Measurements from ENCODE around the gene CWC27. TPM values are rescaled to one million over a fixed set of nuclear protein-coding genes. Genes with fewer than 3 reads are reported as not detected.

The CWC27 gene
- polyA plus RNA-seq, 1 of the 3 experiments (the other 2 are of a cell fraction): 6.6 TPM

GRCh38 chr5:64749385-64749784 lies 19.3 kb upstream of the CWC27 start:
- no peak overlapping the region for H3K27ac ChIP-seq (ENCODE audit: low read depth in 2 of 2, low read length in 1 of 2)
- no peak overlapping the region for H3K9ac ChIP-seq
- no peak overlapping the region for H3K4me3 ChIP-seq (ENCODE audit: low read depth in 2 of 2, low read length in 1 of 2)
- H3K79me2 ChIP-seq (ENCODE audit: insufficient read depth): peaks cover 8% of the 10 kb centered on the region; the same call in 1 of the 2 replicates
- H3K9me2 ChIP-seq: no peaks in the 10 kb centered on the region
- H3K4me2 ChIP-seq: no peak overlapping the region
- no peak overlapping the region for H2AFZ ChIP-seq (ENCODE audit: low read depth)
- H3K36me3 ChIP-seq (replicated peaks in 1 of 2; ENCODE audit: control insufficient read depth in 1 of 2, insufficient read depth in 2 of 2, low read length in 1 of 2): peaks cover 13 to 24% of the 10 kb centered on the region in 2 experiments
- H3F3A ChIP-seq (replicated peaks; ENCODE audit: insufficient read depth): no peaks in the 10 kb centered on the region
- ChIA-PET CTCF (no interaction called here), POLR2A (no interaction called here)
- no peaks in the 10 kb centered on the region for H3K27me3 ChIP-seq (ENCODE audit: insufficient read depth)
- no peaks in the 10 kb centered on the region for H3K4me1 ChIP-seq (ENCODE audit: control insufficient read depth in 1 of 2, insufficient read depth in 2 of 2, low read depth in 1 of 2, low read length in 1 of 2)
- no peaks in the 10 kb centered on the region for H4K20me1 ChIP-seq (ENCODE audit: insufficient read depth)
- no peak for DNase-seq
- no peaks in the 10 kb centered on the region for H3K9me3 ChIP-seq
- TF ChIP-seq NFIC (IDR thresholded peaks at IDR 0.05; ENCODE audit: borderline replicate concordance) (no peak), PBX3 (IDR thresholded peaks at IDR 0.05) (no peak), JUND (IDR thresholded peaks at IDR 0.05) (no peak), CTCF (IDR thresholded peaks at IDR 0.05) (no peak), YY1 (IDR thresholded peaks at IDR 0.05; ENCODE audit: low read depth) (no peak), REST (IDR thresholded peaks at IDR 0.05; ENCODE audit: low read depth, low read length) (no peak), RFX5 (IDR thresholded peaks at IDR 0.05; ENCODE audit: low read length) (no peak), EZH2phosphoT487 (IDR thresholded peaks at IDR 0.05; ENCODE audit: borderline replicate concordance, low read depth) (no peak), RAD21 (IDR thresholded peaks at IDR 0.05; ENCODE audit: low read length) (no peak), TEAD4 (IDR thresholded peaks at IDR 0.05; ENCODE audit: borderline replicate concordance, insufficient read depth) (no peak), GABPA (IDR thresholded peaks at IDR 0.05; ENCODE audit: low read depth) (no peak), TAF1 (IDR thresholded peaks at IDR 0.05; ENCODE audit: borderline replicate concordance, low read depth, low read length) (no peak), MEF2A (IDR thresholded peaks at IDR 0.05; ENCODE audit: borderline replicate concordance, low read depth) (no peak), SMC3 (IDR thresholded peaks at IDR 0.05; ENCODE audit: low read depth, low read length) (no peak), NRF1 (IDR thresholded peaks at IDR 0.05; ENCODE audit: low read depth, low read length) (no peak)
- TF ChIP-seq, protein P1, sequence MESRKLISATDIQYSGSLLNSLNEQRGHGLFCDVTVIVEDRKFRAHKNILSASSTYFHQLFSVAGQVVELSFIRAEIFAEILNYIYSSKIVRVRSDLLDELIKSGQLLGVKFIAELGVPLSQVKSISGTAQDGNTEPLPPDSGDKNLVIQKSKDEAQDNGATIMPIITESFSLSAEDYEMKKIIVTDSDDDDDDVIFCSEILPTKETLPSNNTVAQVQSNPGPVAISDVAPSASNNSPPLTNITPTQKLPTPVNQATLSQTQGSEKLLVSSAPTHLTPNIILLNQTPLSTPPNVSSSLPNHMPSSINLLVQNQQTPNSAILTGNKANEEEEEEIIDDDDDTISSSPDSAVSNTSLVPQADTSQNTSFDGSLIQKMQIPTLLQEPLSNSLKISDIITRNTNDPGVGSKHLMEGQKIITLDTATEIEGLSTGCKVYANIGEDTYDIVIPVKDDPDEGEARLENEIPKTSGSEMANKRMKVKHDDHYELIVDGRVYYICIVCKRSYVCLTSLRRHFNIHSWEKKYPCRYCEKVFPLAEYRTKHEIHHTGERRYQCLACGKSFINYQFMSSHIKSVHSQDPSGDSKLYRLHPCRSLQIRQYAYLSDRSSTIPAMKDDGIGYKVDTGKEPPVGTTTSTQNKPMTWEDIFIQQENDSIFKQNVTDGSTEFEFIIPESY (IDR thresholded peaks at IDR 0.05; ENCODE audit: borderline replicate concordance, low read depth): no peak
- WGBS (ENCODE audit: low lambda C conversion rate): 100% methylated on average over 4 of the region's 4 CpGs

Data from SK-N-SH (cell line).